Hepatocyte (in vitro differentiated cells): Measurements from ENCODE around the gene XIRP2.

Experiments used
- EZH2 ChIP-seq: fragments of 200-600 bp; sonication (generic); IDR thresholded peaks from 2 replicates; pipeline ENCODE4 v1.6.1; 2016; ENCODE audit warnings: antibody characterized with exemption, mild to moderate bottlenecking, borderline replicate concordance
- TF ChIP-seq, protein P1 (sequence below): fragments of 200-600 bp; sonication (generic); IDR thresholded peaks from 2 replicates; pipeline ENCODE4 v1.5.1; 2016; ENCODE audit warnings: antibody characterized with exemption, mild to moderate bottlenecking; ENCODE audit not compliant: poor library complexity

DNA sequence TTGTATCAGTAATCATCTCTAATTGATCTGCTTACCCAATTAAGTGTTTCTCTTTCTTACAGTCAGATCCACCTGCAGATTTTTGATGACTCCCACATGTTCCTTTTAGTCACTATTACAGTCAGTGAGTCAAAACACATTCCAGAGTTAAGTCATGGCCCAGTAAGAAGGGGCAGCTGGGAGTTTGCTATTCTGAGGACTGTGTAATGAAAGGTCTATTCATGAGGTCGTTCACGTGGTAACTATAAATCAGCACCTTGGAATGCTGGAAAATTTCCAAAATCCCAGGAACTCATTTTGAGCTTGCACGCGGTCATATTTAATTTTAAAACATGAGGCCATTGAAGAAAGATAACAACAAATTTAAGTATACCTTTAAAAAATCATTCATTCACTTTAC is 252.5 kb downstream of the XIRP2 start:
- TF ChIP-seq, protein P1, sequence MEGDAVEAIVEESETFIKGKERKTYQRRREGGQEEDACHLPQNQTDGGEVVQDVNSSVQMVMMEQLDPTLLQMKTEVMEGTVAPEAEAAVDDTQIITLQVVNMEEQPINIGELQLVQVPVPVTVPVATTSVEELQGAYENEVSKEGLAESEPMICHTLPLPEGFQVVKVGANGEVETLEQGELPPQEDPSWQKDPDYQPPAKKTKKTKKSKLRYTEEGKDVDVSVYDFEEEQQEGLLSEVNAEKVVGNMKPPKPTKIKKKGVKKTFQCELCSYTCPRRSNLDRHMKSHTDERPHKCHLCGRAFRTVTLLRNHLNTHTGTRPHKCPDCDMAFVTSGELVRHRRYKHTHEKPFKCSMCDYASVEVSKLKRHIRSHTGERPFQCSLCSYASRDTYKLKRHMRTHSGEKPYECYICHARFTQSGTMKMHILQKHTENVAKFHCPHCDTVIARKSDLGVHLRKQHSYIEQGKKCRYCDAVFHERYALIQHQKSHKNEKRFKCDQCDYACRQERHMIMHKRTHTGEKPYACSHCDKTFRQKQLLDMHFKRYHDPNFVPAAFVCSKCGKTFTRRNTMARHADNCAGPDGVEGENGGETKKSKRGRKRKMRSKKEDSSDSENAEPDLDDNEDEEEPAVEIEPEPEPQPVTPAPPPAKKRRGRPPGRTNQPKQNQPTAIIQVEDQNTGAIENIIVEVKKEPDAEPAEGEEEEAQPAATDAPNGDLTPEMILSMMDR: no peak
- no peak for TF ChIP-seq EZH2
